ENCODE measurements around the gene ATP10A.
"Not testable (repeated sequence)": the region's sequence is repeated elsewhere in the genome, so short reads cannot be mapped to it uniquely, and the experiment has no call there.

ATP10A gene

DNA sequence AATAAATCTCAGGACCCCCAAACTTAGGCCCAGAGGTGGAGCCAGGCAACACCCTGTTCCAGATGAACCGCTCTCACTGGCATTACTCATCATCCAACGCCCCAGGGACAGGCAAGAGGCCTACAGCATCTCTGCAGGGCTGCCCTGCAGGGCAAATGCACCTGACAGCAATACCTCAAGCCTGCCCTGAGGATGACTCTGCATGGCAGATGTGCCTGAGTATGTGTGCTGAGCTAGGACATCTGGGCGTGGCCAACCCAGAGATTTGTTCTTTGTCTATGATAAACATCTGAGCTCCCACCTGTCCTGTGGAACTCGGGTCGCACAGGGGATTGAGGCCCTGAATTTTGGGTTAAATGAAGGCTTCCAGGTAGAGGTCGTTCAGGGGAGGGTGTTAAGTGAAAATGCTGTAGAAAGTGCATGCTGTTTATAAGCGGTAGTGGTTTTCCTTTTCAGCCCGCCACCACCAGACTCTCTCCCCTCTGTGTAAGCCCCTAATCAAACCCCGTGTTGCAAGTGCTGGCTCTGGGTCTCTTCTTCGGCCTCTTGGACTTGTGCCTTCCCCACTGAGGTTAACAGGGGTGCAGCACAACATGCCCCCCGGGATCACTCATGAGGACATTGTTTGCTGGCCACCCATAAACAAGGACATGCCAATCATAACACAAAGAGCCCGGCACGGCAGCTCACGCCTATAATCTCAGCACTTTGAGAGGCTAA lies 92.3 kb downstream of the ATP10A start:
- no peak for DNase-seq

DNA sequence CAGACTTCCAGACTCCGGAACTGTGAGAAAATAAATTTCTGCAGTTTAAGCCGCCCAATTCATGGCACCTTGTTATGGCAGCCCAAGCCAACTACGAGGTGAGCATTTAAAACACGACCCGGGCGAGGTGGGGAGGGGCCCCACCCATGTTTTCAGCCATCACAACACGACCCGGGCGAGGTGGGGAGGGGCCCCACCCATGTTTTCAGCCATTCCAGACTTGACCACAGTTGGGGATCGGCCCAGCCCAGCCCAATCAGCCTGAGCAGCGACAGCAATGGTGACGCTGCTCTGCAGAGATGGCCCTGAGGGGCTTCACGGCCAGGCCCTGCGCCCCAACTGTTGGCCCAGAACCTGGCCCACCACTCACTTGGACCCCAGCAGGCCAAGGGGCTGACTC lies 93.1 kb downstream of the ATP10A start:
- DNase-seq = no peak

DNA sequence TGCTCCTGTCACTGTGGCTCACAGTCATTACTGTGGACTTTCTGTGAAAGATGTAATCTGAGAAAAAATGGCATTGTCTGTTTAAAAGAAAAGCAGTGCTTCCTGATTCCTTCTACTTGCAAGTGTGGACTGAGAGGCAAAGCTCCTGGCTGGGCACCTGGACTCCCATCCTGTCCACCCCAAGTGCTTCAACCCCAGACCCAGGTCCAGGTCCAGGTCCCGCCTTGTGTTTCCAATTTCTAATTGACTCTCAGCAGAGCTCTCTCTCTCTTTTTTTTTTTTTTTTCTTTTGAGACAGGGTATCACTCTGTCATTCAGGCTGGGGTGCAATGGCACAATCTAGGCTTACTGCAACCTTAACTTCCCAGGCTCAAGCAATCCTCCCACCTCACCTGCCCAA lies 94.9 kb downstream of the ATP10A start:
- no peak for DNase-seq

DNA sequence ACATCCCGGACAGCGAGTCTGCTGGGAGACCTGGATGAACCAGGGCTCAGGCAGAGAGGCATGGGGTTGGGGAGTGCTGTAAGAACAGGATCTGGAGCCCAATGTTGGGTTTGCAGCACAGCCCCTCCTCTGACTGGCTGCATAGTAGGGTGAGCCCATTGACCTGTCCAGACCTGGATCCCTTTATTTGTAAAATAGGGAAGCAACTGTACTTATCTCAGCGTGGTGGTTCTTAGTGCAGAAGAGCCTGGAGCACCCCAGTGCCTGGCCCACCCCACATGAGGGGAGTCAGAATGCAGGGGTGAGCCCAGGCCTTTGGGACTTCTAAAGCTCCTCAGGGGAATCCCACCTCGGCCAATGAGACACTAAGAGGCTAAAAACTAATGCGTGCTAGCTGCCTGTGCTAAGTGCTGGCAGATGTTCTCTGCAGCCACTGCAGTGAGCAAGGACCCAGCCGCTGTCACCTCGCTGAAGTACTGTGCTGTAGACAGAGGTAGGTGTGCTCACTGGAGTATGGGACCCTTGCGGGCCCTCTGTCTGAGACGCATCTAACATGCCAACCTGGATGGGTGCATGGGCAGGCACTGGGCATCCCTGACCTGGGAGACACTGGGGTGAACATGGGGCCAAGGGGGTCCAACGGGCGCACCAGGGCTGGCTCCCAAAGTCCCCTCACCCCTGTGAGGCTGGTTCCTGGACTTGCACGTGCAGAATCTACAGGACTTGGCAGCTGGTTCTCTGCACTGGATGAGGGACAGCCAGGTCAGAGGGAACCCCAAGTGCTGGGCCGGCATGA lies 95.6 kb downstream of the ATP10A start:
- DNase-seq = no peak

DNA sequence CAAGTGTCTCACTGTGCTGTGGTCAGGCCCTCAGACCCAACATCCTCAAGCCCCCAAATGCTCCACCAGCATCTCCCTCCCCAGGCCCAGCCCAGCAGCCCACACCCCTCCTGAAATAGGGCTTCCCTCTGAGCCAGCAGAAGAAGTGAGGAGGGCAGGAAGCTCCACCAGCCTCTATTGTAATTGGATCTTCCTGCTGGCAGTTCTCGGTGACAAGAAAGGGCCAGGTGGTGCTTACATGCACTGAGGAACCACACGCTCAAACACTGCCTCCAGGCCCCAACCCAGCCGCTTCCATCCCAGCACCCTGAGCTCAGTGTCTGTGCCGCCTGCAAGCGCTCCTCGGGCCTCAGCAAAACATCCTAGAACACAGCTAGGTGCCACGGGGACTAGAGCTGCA lies 96.7 kb downstream of the ATP10A start:
- DNase-seq = no peak

DNA sequence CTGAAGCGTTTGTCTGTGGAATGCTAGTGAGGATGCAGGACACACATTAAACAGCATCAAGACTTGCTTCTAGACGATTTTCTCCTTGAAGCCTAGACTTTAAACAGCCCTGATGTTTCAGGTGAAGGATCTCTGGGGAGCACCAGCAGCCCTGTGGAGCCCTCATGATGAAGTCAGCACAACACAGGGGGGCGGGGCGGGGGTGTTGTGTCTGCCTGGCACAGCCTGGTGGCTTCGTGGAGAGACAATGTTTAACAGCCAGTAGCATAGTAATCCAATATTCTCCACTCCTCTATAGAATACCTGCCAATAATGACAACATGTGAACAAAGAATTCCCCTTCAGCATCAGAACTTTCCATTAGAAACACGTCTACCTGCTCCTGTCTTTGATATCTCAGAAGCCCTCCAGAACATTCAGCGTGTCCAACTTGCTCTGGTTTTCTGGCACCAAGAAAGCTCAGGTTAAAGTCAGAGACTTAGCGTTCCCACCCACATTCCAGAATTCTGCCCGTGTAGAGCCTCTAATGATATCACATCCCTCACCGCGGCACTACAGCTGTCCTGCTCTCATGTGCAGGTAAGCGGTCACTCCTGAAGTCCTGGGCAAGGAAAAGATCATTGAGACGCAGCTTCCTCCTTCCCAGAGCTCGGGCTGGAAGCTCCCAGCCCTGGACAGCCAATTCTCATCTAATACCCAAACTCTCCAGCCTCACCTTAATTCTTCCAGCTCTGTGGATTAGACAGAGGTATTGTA lies 98.0 kb downstream of the ATP10A start:
- DNase-seq = no peak

DNA sequence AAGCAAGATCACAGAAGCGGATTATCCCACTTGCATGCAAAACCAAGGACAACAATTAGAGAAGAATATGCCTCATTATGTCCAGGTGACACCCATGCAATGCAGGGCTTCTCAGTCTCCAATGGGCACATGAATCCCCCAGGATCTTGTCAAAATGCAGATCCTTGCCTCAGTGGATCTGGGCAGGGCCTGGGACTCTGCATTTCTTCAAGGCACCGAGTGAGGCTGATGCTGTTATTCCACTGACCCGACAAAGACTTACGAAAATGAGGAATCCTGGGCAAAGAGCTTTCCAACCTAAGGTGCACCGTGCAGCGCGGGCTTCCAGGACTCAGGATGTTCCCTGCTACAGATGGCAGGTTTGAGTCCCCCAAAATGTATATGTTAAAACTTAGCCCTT lies 99.2 kb downstream of the ATP10A start:
- DNase-seq = no peak

DNA sequence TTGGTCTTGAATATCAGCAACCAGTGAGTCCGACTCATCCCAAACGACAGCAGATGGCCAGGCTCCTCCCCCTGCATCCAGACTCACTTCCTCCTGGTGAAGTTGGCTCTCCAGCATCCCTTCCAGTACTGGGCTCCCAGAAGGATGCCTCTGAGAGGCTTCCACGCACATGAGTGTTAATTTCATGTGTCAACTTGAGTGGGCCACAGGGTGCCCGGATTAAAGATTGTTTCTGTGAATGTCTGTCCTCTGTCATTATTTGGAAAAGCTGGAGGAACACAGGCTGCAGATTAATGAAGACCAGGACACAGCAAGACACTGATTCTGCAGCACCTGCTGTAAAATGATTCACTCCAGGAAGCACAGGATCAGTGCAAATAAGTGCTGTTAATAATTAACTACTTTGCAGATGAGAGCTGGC lies 99.8 kb downstream of the ATP10A start:
- peak in 1 of 2 donors; percentile 9 for DNase-seq

DNA sequence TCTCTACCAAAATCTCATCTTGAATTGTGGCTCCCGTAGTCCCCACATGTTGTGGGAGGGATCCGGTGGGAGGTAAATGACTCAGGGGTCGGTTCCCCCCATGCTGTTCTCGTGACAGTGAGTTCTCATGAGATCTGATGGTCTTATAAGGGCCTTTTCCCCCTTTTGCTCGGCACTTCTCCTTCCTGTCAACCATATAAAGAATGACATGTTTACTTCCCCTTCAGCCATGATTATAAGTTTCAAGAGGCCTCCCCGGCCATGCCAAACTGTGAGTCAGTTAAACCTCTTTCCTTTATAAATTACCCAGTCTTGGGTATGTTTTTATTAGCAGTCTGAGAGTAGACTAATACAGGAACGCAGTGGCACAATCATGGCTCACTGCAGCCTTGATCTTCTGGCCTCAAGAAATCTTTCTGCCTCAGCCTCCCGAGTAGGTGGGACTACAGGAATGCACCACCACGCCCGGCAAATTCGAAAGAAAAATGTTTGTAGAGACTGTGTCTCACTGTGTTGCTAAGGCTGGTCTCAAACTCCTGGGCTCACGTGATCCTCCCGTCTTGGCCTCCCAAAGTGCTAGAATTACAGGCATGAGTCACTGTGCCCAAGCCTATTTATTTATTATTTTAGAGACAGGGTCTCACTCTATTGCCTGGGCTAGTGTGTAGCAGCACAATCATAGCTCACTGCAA lies 101.0 kb downstream of the ATP10A start:
- peak in 1 of 2 donors; percentile 95 for DNase-seq

DNA sequence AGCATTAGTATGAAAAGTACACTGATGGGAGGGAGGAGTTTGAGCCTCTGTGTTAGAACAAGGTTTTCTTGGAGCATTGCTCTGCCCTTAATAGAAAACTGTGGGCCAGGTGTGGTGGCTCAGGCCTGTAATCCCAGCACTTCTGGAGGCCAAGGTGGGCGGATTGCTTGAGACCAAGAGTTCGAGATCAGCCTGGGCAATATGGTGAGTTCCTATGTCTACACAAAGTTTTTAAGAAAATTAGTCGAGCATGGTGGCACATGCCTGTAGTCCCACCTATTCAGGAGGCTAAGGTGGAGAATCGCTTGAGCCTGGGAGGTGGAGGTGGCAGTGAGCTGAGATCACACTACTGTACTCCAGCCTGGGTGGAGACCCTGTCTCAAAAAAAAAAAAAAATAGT lies 103.7 kb downstream of the ATP10A start:
- DNase-seq = no peak

DNA sequence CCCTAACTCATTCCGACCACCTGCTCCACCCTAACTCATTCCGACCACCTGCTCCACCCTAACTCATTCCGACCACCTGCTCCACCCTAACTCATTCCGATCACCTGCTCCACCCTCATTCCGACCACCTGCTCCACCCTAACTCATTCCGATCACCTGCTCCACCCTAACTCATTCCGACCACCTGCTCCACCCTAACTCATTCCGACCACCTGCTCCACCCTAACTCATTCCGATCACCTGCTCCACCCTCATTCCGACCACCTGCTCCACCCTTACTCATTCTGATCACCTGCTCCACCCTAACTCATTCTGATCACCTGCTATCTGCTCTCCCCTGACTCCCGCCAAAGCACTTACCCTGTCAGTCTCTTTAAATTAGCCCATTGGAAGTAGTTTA lies 104.5 kb downstream of the ATP10A start:
- DNase-seq = not testable (repeated sequence)

DNA sequence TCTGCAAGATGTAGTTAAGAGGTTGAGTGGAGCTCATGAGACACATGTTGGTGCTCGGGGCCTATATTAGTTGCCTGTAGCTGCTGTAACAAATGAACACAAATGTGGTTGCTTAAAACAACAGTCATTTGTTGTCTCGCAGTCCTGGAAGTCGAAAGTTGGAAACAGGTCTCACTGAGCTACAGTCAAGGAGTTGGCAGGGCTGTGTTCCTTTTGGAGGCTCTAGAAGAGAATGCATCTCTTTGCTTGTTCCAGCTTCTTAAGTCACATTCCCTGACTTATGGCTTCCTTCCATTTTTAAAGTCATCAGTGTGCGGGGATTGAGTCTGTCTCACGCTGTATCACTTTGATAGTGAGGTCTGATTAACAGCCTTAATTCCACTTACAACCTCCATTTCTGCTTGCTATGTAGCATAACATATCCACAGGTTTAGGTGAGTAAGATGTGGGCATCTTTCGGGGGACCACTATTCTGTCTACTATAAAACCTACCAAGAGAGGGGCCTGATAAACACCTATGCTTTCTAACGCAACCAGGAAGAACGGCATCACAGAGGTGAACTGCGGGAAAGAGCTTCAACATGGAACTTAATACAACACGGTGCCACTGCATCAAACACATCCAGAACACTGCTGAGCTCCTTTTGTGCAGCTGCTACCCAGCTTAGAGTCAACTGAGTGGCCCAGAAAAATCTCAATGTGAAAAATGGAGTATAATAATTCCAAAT lies 119.4 kb downstream of the ATP10A start:
- no peak for DNase-seq

DNA sequence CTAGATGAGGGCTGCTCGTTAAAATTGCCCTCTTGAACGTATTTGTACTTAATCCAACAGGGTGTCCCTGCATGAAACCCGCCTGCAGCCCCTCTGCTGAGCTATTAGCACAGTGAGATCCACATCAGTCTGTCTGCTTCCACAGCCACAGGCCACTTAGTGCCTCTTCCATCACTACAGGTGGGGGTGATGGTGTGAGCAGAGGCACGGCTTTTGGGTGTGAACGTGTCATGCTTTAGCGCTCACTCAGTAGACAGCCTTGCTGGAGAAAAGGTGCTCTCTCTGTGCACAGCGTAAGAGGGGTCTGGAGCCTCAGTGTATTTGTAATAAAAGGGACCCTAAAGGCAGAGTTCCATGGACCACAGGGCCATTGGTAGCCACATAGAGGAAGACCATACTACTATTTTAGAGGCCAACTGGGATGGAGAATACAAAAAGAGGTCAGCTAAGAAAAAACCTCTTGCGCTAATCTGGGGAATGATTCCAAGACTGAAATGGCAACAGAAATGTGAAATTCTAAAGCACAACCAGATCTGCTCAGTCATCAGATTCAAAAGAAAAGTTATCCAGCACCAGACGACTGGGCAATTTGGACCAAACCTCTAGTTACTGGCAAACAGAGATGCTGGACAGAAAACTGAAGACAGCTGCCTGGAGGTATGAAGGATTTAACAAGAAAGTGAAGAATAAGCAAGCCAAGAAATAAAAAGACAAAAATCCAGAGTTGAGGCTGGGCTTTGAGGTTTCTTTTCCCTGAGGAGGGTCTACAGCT lies 120.2 kb downstream of the ATP10A start:
- DNase-seq = no peak

DNA sequence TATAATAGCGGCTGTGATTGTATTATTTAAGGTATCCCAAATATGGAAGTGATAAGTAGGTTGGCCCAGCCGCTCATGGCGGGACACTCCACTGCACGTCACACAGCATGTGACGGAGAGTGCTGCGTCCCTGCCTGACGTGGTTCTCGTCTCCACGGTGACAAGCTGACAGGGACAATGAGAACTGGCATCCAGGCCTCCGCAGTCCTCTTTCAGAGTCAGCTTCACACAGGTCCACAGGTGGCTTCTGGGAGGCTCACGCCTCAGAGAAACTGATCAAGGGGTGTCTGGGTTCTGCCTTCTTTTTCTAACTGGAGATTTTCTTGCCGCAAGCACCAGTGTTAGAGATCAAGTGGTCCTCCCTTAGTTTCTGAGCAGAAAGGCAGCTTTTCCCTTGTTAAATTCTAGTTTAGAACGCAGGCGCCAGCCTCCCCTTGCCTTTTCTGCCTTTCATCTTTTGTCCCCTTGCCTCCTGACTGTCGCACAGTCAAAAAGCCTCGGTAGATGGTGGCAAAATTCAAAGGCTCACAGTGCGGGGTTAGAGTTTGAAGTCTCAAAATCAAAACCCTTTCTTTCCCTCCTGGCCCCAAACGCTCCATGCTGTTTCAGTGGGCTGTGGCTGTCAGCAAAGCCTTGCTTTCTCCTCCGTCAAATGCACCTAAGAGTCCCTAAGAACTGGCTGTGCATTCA lies 120.9 kb downstream of the ATP10A start:
- DNase-seq = no peak

DNA sequence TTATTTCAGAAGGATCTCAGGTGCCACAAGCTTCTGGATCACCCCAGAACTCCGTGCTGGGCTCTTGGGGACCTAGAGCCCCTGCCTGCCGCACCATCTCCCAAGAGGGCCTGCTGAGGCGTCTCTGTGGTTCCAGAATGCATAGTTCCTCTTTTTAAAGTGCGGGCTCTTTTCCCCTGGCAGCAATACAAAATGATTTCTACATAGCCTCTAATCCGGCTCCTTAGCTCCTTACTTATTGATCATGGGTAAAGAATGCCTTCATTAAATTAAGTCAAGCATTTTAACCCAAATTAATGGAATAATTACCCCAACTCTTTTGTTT lies 121.9 kb downstream of the ATP10A start:
- peak in 1 of 2 donors; percentile 67 for DNase-seq

DNA sequence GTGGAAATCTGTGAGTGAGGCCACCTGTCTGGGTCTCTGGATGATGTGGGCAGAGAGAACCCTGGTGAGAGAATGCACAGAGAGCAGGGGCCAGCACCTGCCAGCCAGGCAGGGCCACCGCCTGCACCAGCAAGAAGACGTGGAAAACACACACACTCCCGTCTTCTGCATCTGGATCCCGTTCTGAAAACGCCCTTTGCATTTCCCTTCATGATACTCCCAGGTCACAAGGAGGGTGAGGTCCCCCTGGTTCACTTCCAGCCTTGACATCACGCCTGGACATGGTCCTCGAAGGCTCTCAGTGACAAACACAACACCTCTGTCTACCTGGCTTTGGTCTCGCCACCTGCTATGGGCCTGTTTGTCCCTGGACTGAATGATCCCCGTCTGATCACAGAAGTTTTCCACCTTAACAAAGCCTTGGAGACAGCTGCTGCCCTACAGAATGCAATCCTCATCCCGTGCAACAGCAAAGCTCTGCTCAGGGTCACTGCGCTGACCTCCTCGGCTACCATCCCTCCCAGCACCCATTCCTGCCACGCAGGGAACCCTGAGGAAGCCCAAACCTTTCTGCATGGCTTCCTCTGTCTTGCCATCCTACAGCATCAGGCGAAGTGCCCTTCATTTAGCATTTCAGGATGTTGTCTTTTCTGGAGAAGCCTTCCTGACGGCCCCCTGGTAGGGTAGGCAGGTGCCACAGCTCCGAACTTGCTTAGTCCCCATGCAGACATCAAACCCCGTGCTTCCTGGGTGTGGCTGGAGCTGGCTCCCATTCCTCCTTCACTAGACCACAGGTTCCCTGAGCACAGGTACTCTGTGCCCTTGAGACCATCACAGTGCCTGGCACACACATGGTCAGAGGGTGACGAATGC lies 122.5 kb downstream of the ATP10A start:
- DNase-seq = no peak

DNA sequence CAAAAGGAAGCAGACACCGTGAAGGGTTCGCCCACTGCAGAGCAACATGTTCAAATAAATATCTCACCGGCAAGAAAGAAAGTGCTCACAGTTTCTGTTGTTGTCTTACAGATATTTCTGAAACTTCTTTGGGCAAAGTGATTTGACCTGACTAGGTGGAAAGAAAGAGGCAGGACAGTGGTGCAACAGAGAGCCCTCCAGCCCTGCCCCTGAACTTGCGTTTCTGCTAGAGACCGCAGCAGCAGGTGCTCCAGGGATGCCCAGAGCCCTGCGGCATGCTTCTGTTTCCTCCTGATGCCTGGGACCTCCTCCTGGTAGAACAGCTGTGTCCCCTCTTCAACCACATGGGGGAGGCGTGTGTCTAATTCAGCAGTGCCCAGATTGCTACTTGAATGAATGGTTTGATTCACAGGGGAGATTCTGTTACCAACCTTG lies 123.4 kb downstream of the ATP10A start:
- peak in 1 of 2 donors; percentile 86 for DNase-seq

DNA sequence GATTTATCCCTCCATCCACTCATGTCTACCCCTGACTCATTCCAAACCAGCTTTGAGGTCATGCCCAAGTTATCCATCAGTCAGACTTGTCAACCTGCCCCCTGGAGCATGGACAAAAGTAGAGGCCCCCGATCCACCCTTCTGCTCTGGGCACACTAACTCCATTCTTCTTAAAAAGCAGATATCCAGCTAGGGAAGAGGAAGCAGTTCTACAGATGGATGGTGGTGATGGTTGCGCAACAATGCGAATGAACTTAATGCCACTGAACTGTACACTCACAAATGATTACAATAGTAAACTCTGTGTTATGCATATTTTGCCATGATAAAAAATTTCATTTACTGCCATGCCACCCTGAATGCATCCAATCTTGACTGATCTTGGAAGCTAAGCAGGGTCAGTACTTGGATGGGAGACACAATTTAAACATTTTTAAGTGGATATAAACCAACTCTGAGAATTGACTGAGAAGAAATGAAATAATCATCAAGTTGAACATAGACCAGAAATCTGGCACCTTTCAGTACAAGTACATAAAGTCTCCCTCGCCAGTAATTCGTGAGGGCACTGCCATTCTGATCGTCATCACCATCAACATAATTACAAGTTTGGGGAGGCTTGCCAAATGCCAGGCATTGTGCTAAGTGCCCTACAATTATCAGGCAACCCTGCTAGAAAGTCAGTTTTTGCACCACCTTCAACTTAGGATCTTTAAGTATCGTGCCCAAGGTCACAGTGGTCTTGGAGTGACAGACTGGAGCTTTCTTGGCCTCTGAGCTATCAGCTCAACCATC lies 124.8 kb downstream of the ATP10A start:
- DNase-seq = peak in 1 of 2 donors; percentile 78

DNA sequence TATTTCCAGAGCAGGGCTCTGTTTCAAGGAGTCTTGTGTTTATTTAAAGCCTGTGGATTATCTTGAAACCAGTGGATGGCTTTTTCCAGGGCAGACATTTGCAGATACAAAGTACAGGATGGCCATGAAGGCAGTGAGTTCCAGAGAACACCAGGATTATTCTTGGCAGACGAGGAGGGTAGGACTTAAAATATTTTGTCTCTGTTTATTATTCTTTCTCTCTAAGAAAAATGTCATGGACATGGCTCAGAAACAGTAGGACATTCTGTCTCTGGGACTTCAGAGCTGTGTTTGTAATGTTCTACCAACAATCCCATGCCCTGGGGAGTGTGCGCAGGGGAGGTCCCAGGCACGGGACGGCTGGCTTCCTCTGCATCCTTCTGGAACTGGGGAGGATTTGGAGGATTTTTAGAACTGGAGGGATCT lies 125.9 kb downstream of the ATP10A start:
- DNase-seq = no peak

Data from bone marrow (tissue), 2 donors.